OCI-LY7 (cell line): ENCODE results near the gene TPRG1. TPM values are rescaled to one million over a fixed set of nuclear protein-coding genes. Genes with fewer than 3 reads are reported as not detected.

Experiments
- BruUV-seq: library from RNA; stranded (reverse); fragments of 400-500 nt; replicated peaks from 2 replicates; lab custom pipeline; 2021; lab: Mats Ljungman, UMichigan
- CTCF ChIA-PET: fragments of 300-600 bp; sonication (Branson Sonifier 250); formaldehyde crosslinking; loops from one replicate; lab custom pipeline; 2022; ENCODE audit warnings: antibody characterized with exemption; ENCODE audit not compliant: unreplicated experiment; lab: Charles Lee
- POLR2A ChIA-PET: fragments of 300-600 bp; sonication (Branson Sonifier 250); formaldehyde crosslinking; loops from one replicate; lab custom pipeline; 2022; ENCODE audit warnings: antibody characterized with exemption; lab: Charles Lee
- DNase-seq: peaks from one replicate; pipeline ENCODE4 v3.0.0-alpha.2; 2015; ENCODE audit warnings: low spot score
- H2AFZ ChIP-seq: fragments of 200-600 bp; sonication (generic), shearing (Covaris generic); 2 replicates; pipeline ENCODE4 v1.6.1; 2014; ENCODE audit warnings: mild to moderate bottlenecking, antibody characterized with exemption, low read length, moderate library complexity
- H3K27ac ChIP-seq: fragments of 200-600 bp; sonication (generic); 2 replicates; pipeline ENCODE4 v1.5.1; 2014; ENCODE audit warnings: mixed run types, low read depth, mild to moderate bottlenecking, moderate library complexity, low read length, inconsistent platforms; ENCODE audit not compliant: poor library complexity, severe bottlenecking
- H3K36me3 ChIP-seq: fragments of 200-600 bp; sonication (generic); 2 replicates; pipeline ENCODE4 v1.6.1; 2014; ENCODE audit warnings: mild to moderate bottlenecking, antibody characterized with exemption, low read length, moderate library complexity, mixed read lengths; ENCODE audit not compliant: insufficient read depth
- H3K4me1 ChIP-seq: fragments of 200-600 bp; sonication (generic); 2 replicates; pipeline ENCODE4 v1.5.1; 2014; ENCODE audit warnings: mild to moderate bottlenecking, low read length; ENCODE audit not compliant: insufficient read depth, poor library complexity, severe bottlenecking
- H3K4me2 ChIP-seq: fragments of 200-600 bp; sonication (generic); 2 replicates; pipeline ENCODE4 v1.6.1; 2014; ENCODE audit warnings: mild to moderate bottlenecking, low read length
- H3K4me3 ChIP-seq: fragments of 200-600 bp; sonication (generic); 2 replicates; pipeline ENCODE4 v1.5.1; 2014; ENCODE audit warnings: mild to moderate bottlenecking, low read depth, low read length; ENCODE audit not compliant: poor library complexity, severe bottlenecking
- H3K79me2 ChIP-seq: fragments of 200-600 bp; sonication (generic); 2 replicates; pipeline ENCODE4 v1.6.1; 2016; ENCODE audit warnings: low read depth, mild to moderate bottlenecking, low read length, moderate library complexity, mixed read lengths; ENCODE audit not compliant: insufficient read depth
- H3K9me2 ChIP-seq: fragments of 200-600 bp; sonication (generic); 2 replicates; pipeline ENCODE4 v1.6.1; 2016; ENCODE audit warnings: mild to moderate bottlenecking, low read length, mixed read lengths; ENCODE audit not compliant: insufficient read depth
- H3K9me3 ChIP-seq: fragments of 200-600 bp; sonication (generic); 2 replicates; pipeline ENCODE4 v1.6.1; 2014; ENCODE audit warnings: mild to moderate bottlenecking, mixed run types, low read length, mixed read lengths
- H4K20me1 ChIP-seq: fragments of 200-600 bp; sonication (generic); 2 replicates; pipeline ENCODE4 v1.6.1; 2014; ENCODE audit warnings: mild to moderate bottlenecking, antibody characterized with exemption, low read length, moderate library complexity, mixed read lengths; ENCODE audit not compliant: insufficient read depth
- CTCF ChIP-seq: fragments of 200-600 bp; sonication (generic); conservative IDR thresholded peaks from 2 replicates; pipeline ENCODE4 v1.5.1; 2014; ENCODE audit warnings: mild to moderate bottlenecking, antibody characterized with exemption, low read length, moderate library complexity, mixed read lengths
- EZH2phosphoT487 ChIP-seq: fragments of 200-600 bp; sonication (generic); IDR thresholded peaks from 2 replicates; pipeline ENCODE4 v1.6.1; 2018; ENCODE audit warnings: low read depth, borderline replicate concordance, mild to moderate bottlenecking, mixed run types, antibody characterized with exemption, low read length, moderate library complexity, mixed read lengths
- intact Hi-C: fragments of 100-400 bp; cut with micrococcal nuclease; formaldehyde crosslinking; loops from one replicate; pipeline ENCODE4 v1.10.0; 2022; ENCODE audit not compliant: unreplicated experiment
- total RNA-seq, 2 experiments: library from RNA; depleted of rRNA in 1 of 2; stranded (reverse); fragments of >200 nt in 1 of 2; shearing (Covaris generic) in 1 of 2; gene quantifications; 2 replicates each; pipeline ENCODE4 v1.2.3, GENCODE V29; 2014 to 2022

The TPRG1 gene
- total RNA-seq, 2 experiments from 2014 or later, result 0.92 TPM; not detected in 1

- BruUV-seq, result no TSS peak
- Histone ChIP-seq H3K79me2 (no peaks in the 10 kb centered on the region), H4K20me1 (no peaks in the 10 kb centered on the region), H3K36me3 (no peaks in the 10 kb centered on the region), H2AFZ (no peak overlapping the region), H3K27ac (no peak overlapping the region), H3K9me2 (no peaks in the 10 kb centered on the region), H3K9me3 (no peaks in the 10 kb centered on the region), H3K4me3 (no peak overlapping the region), H3K4me2 (no peak overlapping the region), H3K4me1 (no peaks in the 10 kb centered on the region)
- no peak for DNase-seq
- ChIA-PET POLR2A (interaction anchor here (0.6 to 2.1 kb wide), 5 partner anchors 8 to 300 kb away, joined by 3 to 11 read pairs (median 4); no protein-coding TSS in a partner anchor), CTCF (no interaction called here)
- TF ChIP-seq EZH2phosphoT487 (no peak), CTCF (no peak)
- intact Hi-C loops, result no loop called here
Measured at GRCh38 chr3:189353988-189354889, 182.5 kb downstream of the TPRG1 start.

DNA sequence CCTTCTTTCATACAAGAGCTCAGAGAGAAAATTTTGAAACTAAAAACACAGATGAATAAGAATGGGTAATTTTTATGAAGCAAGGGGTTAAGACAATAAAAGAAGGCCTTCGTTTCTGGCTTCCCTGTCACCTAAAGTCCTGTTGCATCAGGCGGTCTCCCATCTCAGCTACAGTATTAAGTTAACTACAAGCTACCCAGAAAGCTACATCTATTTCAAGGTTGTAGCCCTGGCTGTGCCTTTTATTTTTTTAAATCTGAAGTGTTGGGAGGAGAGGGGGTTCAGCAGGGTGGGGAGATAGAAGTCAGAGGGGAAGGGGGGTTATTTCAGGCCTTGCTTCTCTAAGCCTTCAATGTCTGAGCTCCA, 183.3 kb downstream of the TPRG1 start:
- no peak overlapping the region for H2AFZ ChIP-seq
- H3K27ac ChIP-seq, result no peak overlapping the region

More for the DNA sequence above, 183.3 kb downstream of the TPRG1 start:
- Histone ChIP-seq H3K4me3 (no peak overlapping the region), H3K9me2 (no peaks in the 10 kb centered on the region), H3K9me3 (no peaks in the 10 kb centered on the region), H4K20me1 (no peaks in the 10 kb centered on the region), H3K79me2 (no peaks in the 10 kb centered on the region), H3K36me3 (no peaks in the 10 kb centered on the region), H3K4me1 (no peaks in the 10 kb centered on the region), H3K4me2 (no peak overlapping the region)
- ChIA-PET POLR2A (interaction anchor here (0.6 to 2.1 kb wide), 8 partner anchors 8 to 1930 kb away, joined by 3 to 11 read pairs (median 3); no protein-coding TSS in a partner anchor), CTCF (no interaction called here)
- BruUV-seq, result no TSS peak
- intact Hi-C loops, result no loop called here
- TF ChIP-seq CTCF (no peak), EZH2phosphoT487 (no peak)
- no peak for DNase-seq
